Astrocyte of the spinal cord (primary cell): ENCODE data around the gene CCK.
A peak's percentile ranks its signal among the peaks of the same experiment; 100 is the strongest.

Experiments
- DNase-seq: peaks from one replicate; pipeline ENCODE4 v3.0.0; 2011; ENCODE audit warnings: low read depth, low spot score
- H3K4me3 ChIP-seq: 2 replicates; pipeline ENCODE4 v1.5.1; 2011; ENCODE audit warnings: low read depth, mild to moderate bottlenecking, low read length, moderate library complexity
- CTCF ChIP-seq: IDR thresholded peaks from 2 replicates; pipeline ENCODE4 v1.5.1; 2012; ENCODE audit warnings: low read depth, mild to moderate bottlenecking, low read length, inconsistent platforms
- in situ Hi-C: cut with HindIII; loops from 2 replicates; pipeline ENCODE4 v1.10.0; 2017; ENCODE audit warnings: low sequenced_read_pairs

The CCK gene

GRCh38 chr3:42247576-42248027, 18.4 kb downstream of the CCK start:
- DNase-seq, result peak; percentile 65
- in situ Hi-C loops, result no loop called here
- peak; percentile 66 for TF ChIP-seq CTCF
- H3K4me3 ChIP-seq, result no peak overlapping the region

GRCh38 chr3:42246091-42246490, 19.9 kb downstream of the CCK start:
- H3K4me3 ChIP-seq, result no peak overlapping the region
- no peak for TF ChIP-seq CTCF
- in situ Hi-C loops, result no loop called here
- no peak for DNase-seq

- H3K4me3 ChIP-seq, result no peak overlapping the region
- no peak for DNase-seq
- no peak for TF ChIP-seq CTCF
- in situ Hi-C loops, result no loop called here
These were observed 29.4 kb downstream of the CCK start for GRCh38 chr3:42236611-42237010.

- in situ Hi-C loops, result no loop called here
- no peak overlapping the region for H3K4me3 ChIP-seq
- no peak for DNase-seq
- TF ChIP-seq CTCF, result no peak
These were observed 30.5 kb downstream of the CCK start for GRCh38 chr3:42235532-42235931.

- no peak for DNase-seq
- in situ Hi-C loops, result no loop called here
- H3K4me3 ChIP-seq, result no peak overlapping the region
- TF ChIP-seq CTCF, result no peak
These were observed 35.1 kb downstream of the CCK start for GRCh38 chr3:42230860-42231259.

- in situ Hi-C loops, result no loop called here
- peak; percentile 65 for TF ChIP-seq CTCF
- peak; percentile 56 for DNase-seq
- H3K4me3 ChIP-seq, result no peak overlapping the region
These were observed 35.9 kb downstream of the CCK start for GRCh38 chr3:42229942-42230688.
